ENCODE measurements around the gene CKMT2. TPM values are rescaled to one million over a fixed set of nuclear protein-coding genes. Genes with fewer than 3 reads are reported as not detected.
A peak's percentile ranks its signal among the peaks of the same experiment; 100 is the strongest.

Gene CKMT2
- total RNA-seq, 1 donor from 2014 or later, result 0.48 TPM

DNA sequence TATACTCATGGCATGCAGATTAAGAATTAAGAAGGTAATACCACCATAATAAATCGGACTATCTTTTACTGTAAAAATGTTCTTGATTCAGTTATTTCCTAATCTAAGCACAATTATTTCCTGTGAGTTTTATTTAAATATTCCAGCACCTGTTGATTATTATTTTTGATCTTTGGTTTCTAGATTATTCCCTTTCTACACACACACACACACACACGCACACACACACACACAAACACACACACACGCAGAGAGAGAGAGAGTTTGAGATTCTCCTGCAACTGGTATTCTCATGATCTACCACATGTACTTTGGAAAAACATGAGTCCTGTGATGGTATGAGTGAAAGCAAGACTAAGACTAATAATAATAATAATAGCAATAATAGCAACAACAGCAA lies 17.0 kb upstream of the CKMT2 start:
- no peak for DNase-seq (ENCODE audit: low spot score)

DNA sequence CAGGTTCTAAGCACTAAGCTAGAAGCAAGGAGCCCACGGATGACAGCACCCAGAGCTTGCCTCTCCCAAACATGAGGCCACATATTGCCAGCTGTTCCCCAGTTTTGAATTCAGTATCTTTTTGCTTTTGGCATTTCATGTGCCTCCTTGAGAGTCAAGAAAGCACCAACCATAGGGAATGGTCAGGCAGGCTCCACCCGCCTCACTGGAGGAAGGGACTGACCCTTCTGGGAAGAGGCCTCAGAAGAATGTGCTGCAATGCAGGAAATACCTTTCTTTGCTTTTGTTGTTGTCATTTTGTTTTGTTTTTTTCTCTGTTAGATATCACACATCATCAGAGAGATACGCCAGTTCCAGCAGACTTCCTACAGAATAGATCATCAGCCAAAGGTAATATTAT lies 13.7 kb upstream of the CKMT2 start:
- DNase-seq (ENCODE audit: low spot score), result no peak

DNA sequence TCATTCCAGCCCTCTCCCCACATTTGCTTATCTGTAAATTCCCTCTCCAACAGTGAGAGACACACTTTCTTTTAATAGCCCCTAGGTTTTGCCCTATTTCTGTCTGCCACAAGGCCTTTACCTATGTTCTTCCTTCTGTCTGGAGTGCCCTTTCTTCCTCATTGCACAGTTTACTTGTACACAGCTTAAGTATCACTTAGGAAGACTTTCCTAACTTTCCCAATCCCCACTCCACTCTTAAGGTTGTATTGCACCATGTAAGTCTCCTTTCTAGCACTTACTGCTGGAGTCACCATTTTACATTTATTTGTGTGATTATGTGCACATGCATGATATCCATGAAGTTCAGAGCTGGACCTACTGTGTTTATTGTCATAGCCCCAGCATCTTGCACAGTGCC lies 10.8 kb upstream of the CKMT2 start:
- no peak for DNase-seq (ENCODE audit: low spot score)

DNA sequence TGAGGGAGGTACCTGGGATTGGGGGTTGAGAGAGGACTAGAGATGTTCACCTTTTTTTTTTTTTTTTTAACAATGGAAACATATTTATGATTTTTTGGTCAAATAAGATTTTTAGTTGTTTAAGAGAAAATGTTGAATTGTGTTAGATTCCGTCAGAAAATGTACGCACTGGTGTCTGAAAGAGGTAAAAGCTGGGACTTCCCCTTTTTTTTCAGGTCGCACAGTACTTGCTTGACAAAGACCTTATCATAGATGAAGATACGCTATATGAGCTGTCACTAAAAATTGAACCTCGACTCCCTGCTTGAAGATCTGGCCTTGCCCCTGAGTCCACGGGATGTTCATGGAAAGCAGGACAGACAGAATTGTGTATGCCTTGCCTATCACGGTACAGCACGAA lies 7.7 kb upstream of the CKMT2 start:
- no peak for DNase-seq (ENCODE audit: low spot score)

DNA sequence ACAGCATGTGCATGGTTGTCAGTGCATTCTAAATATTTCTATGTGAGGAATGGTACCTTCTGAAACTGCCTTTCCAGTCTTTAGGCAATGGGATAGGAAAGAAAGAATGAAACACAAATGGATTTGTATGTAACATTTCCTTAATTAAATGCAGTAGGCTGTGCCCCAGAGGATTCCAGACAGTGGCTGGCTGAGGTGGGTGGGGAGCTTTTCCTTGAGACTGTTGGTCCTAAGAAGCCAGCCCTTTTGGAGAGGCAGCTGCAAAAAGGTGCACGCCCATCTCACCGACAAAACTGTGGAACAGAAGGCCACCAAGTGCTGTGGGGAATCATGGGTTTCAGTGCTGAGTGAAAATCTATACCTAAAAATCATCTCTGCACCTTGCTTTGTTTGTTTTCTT lies 6.8 kb upstream of the CKMT2 start:
- no peak for DNase-seq (ENCODE audit: low spot score)

DNA sequence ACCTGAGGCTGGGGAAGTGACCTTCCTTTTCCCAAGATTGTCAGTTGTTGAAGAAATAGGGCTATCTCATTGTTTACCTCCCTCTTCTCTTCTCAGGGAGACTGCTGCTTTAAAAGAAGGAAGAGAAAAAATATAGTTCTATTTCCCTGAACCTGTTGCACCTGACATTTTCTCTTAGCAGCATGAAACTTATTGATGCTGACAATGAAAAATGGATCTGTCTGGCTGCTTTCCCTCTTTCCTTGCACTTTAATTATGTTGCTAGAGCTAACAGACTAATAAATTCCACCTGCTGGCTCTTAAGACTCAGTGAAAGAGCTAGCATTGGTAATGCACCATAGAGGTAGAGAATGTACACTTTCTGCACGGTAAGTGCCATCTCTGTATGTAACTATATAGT lies 6.2 kb upstream of the CKMT2 start:
- DNase-seq (ENCODE audit: low spot score), result no peak

DNA sequence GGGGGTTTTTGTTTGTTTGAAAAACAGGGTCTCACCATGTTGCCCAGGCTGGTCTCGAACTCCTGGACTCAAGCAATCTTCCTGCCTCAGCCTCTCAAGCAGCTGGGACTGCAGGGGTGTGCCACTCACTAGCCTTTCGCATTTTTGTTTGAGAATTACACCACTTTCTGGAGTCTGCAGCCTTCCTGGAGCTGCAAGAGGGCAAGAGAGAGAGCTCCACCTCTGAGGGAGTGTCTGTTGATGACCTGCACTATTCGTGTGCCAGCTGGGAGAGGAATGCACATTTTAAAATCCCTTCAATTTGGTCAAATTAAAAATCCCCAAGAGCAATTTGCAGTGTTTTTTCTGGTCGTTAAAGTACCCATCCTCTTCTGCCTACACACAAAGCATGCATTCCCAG lies 5.0 kb upstream of the CKMT2 start:
- DNase-seq (ENCODE audit: low spot score), result no peak

DNA sequence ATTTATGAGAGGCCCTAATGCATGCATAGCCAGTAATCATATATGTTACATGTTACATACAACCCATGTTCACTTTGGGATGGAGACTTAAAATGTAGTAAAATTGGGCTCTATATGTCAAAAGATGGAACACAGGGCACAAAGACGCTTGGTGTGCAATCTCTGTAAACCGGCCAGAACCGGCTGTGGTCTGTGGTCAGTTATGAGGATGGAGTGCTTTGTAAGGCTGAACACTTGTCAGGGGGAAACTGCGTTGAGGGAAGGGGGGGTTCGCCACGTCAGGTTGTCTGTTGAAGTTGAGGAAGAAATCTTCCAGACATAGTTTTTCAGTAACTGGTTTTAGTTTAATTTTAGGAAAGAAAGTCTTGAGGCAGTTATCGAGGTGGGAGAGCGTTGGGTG lies 2.7 kb upstream of the CKMT2 start:
- DNase-seq (ENCODE audit: low spot score), result peak; percentile 80

DNA sequence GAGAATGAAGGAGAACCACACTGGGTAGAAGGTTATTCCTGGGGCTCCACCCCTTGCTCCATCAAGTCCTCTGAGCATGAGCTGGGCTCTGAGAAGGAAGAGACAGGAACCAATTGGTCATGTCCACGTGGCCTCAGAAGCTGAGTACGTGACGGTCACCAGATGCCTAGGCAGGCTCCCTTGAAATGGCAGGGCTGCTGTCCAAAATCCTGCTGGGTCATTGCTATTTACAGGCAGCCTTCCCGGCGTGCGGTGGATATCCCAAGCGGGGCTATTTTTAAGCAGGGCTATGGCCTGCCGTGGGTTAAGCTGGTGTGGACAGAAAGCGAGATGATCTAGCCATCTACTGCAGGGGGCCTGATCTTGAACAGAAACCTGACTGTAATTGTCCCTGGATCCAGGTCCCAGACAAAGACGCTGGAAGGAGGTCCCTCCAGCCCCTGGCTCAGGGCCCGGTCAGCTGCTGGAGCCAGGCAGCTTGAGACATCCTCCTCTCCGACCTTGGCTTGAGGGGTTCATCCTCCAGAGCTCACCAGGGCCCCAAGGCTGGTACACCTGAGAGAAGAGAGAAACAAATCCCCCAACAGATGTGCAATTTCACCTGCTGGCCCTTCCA lies 550 bp upstream of the CKMT2 start:
- peak; percentile 70 for DNase-seq (ENCODE audit: low spot score)

DNA sequence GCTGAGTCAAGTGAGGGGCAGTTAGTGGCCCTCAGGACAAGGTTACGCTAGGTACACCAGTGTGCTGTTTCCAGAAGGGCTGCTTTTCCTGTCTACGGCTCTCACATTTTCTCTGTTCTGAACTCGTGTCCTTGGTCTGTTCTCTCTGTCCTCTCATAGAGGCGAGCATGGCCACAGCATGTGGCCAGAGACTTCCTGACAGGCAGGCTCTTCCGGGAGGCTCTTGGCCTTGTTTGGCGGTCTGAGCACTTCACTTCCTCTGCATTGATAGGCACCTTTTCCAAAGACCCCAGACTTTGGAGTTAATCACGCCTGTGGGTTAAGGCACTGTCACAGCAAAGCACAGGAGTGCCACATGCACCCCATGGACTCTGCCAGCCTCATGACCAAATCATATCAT lies 1.2 kb downstream of the CKMT2 start:
- no peak for DNase-seq (ENCODE audit: low spot score)

DNA sequence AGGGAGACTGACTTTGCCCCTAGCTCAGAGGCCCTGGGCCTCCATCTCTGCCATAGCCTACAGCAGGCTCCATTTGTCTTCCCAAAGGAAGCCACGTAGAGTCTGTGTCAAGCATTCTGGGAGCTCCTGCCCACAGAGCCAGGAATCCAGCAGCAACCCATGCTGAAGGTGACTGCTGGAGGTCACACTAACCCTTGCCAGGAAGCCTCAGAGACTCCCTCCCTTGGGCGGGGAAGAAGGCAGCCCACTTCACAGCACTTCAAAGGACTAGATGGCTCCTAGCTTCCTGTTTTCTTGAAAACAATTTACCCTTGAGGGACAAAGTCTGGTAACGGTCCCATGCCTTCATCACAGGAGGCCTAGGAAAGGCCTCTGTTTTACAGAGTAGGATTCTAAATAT lies 1.7 kb downstream of the CKMT2 start:
- DNase-seq (ENCODE audit: low spot score), result no peak

DNA sequence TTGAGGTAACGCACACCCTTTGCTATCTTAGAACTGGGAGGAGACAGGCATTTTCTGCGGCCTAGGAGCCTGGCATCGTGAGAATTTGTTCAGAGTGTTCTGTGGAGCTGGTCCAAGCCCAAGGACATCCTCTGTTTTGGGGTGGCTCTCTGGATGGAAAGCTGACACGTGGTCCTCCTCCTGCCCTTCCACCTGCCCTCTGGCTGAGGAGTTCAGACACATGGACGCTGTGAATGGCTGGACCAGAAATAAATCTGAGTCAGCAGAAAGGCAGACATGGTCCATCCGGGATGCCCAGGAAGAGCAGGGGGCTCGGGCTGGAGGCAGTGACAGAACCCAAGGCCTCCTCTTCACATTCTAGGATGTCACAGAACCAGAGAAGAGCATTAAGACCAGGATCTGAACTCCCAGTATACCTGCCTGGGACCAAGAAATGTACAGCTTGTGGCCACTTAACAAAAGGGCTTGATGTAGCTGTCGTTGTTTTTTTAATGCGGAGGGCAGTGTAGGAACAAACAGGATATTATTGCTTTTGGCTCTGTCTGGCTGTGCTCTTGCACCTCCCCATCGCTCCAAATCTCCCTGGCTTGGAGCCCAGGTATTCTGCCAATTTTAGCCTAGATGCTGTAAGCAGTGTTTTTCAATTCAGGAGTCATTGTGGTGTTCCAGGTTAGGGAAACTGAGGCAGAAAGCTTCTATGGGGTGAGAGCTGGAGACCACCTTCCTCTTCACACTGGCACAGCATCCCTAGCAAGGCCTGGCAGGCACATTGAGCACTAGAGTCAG lies 2.4 kb downstream of the CKMT2 start:
- peak; percentile 35 for DNase-seq (ENCODE audit: low spot score)

DNA sequence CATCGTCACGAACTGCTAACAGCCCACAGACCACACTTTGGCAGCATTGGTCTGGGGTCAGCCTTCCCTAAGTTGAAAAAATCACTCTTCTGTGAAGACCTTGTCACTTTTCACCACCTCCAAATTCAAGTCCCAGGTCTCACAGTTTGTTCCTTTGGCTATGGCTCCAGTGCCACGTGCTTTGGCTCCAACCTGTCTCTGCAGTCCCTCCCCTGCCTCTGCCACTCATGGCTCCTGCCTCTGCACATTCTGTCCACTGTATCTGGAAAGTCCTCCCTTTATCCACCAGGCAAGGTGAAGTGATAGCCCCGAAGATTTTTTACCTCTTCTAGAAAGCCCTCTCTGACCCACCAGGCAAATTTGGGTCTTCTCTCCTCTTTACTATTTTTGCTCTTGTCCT lies 5.3 kb downstream of the CKMT2 start:
- DNase-seq (ENCODE audit: low spot score), result no peak

DNA sequence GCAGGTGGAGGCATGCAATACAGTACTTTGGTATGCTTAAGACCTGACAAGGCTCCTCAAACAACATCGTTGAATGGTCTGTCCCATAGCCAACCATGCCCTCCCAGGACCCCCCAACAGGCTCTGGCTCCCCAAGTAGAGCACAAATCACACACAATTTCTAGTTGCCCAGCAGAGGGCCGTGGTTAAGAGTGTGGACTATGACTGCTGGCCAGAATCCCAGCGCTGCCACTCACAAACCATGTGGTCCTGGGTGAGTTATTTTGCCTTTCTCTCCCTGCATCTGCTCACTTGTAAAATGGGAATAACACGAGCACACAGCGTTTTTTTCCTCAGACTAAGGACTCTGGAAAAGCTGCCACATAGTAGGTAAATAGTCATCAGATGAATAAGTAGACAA lies 6.5 kb downstream of the CKMT2 start:
- DNase-seq (ENCODE audit: low spot score), result no peak

DNA sequence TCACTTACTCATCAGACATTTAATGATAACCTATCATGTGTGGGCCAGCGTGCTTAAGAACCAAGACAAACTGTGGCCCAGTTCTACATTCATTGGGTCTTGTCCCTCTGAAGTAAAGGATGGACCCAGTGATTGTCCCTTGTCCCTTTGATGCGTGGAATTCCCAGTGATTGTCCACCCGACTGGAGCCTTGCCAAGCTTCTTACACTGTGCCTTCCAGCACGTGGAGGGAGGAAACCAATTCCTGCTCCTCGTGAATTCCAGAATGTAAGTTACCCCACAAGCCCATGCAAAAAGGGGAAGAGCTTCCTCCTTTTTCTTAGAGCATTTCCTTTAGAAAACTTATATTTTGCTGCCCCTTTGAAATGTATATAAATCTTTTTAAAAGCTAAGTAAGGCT lies 7.9 kb downstream of the CKMT2 start:
- no peak for DNase-seq (ENCODE audit: low spot score)

DNA sequence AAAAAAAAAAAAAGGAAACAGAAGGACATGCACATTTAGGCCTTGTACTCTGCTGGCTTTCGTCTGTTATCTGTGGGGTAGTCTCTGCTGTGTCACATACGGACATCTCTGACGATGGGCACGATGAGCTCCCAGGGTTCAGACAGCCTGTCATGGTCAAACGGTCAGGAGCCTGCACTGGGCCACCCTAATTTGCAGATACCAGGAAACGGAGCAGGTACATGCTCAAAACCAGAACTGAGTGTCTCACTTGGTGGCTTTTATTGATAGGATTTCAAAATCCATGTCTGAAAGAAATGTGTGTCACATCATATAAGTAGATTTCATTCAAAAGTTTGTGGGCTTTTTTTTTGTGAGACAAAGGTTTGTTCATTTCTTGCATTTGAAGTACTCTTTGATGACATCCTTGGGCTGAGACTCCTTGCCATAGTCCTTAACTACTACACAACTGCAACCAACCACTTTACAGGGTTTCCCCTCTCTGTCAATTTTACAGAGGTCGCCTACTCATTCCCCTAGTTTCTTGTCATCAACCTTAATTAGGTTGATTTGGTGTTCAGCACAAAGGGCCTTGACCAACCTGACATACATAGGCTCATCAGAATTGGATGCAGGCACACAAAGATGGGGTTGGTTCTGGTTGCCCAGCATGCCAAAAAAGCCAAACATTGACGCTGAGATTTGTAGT lies 9.0 kb downstream of the CKMT2 start:
- DNase-seq (ENCODE audit: low spot score), result no peak

DNA sequence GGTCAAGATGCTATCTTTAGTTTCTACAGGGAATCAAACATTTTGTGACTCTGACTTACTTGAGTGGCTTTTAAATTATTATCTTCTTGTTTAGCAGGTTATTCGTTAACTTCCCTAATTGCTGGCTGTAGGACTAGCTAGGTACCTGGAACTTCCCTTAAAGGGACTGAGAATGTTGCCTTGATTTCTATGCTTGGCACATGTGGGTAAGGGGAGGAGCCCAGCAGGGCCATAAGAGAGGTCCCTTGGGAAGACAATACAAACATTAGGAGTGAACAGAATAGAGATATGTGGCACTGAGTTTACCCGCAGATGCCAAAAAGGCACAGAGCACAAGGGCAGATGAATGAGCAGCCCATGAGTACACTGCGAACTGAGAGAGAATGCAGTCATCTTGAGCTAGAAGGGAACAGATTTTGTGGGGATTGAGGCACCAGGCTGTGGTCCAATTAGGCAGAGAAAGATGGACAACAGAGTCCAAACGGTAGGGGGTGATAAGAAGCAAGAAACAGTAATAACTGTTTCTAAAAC lies 9.8 kb downstream of the CKMT2 start:
- no peak for DNase-seq (ENCODE audit: low spot score)

DNA sequence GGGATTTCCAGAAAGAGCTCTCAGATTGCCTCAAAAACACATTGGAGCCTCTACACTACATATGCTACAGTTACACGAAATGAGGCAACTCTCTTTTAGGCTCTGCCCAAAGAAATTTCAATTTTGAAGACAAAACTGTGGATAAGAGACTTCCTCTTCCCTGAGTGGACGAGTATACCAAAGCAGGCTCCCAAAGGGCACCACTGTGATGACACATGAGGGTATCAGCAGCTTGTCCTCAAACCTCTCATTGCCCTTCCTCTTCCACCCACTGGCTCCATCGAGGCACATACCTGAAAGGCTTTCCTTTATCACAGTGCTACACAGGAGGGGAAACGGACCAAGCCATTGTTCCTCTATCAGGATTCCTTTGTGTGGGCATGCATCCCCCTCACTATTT lies 11.3 kb downstream of the CKMT2 start:
- no peak for DNase-seq (ENCODE audit: low spot score)

DNA sequence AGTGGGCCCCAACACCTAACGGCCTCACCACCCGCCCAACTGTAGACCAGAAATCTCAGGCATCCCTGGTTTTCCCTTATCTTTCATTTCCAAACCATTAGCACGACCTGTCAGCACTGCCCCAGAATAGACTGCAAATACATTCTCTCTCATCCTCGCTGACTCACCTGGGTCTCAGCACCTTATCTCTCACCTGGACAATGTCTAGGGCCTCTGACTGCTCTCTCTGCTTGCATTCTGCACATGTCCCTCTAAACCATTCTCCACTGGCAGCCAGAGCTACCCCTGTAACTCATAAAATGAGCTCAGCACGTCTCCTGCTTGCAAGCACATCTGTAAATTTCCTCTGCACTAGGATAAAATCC lies 12.7 kb downstream of the CKMT2 start:
- peak; percentile 63 for DNase-seq (ENCODE audit: low spot score)

DNA sequence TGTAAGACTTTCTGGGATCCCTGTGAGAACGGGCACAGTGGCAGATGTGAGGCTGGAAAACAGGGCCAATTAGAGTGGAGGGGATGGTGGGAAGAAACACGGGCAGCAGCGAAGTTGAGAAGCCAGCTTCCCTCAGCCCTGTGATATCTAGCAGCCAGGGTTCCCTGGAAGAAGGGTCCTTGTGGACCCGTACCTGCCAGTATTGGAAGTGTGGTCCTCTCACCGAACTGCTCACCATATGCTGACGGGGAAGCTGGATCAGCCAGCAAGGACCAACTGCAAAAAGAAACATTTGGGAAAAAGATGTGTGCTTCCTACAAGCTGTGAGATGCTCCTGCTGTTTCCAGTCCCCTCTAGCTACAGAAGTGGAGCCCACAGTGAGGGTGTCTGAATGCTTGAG lies 13.6 kb downstream of the CKMT2 start:
- DNase-seq (ENCODE audit: low spot score), result no peak

DNA sequence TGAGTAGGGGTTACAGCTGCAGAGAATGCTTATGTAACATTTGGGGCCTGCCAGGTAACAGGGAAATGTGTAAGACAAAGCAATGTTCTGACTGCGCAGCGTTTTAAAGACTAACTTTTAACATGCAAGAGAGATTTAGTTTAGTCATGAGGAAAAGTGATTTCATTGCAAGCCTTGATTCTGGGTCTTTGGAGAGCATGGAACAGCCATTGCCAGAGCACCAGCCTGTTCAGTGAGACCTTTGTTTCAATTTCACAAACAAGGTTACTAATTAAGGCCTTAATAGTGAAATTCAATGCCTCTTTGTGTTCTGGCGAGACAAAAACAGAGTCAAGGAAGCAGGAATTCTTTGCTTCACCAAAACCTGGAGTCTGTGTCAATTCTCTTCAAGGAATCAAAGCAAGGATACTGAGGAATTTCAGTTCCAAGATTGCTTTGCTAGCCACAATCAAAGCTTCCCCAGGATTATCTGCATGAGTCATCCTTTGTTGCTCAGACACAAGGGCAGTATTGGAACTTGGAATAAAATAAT lies 14.4 kb downstream of the CKMT2 start:
- DNase-seq (ENCODE audit: low spot score), result no peak

DNA sequence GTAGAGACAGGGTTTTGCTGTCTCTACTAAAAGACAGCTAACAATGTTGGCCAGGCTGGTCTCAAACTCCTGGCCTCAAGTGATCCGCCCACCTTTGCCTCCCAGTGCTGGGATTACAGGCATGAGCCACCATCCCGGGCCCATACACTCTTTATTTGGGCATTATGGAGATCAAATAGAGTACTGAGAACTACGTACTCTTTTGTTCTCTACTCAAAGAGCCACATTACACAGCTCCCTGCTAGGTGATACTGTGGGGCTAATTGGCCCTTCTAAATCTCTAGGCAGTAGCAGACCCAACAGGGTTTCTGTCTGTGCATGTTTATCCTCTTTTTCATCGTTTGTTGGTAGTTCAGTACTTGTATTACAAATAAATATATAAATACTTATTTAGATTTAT lies 16.1 kb downstream of the CKMT2 start:
- no peak for DNase-seq (ENCODE audit: low spot score)

DNA sequence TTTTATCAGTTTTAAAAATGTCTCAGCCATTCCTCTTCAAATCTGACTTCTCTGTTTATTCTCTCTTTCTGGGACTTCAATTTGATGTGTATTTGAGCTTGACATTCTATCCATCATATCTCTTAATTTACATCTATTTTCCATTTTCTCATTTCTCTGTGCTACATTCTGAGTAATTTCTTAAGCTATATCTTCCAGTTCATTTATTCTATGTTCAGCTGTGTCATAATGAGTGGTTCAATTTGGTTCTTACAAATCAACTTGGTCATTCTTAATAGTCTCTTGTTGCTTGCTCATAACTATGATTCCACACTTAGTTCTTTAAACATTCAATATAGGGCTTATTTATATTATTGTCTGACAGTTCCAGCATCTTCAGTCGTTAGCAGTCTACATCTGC lies 16.9 kb downstream of the CKMT2 start:
- DNase-seq (ENCODE audit: low spot score), result no peak

Data from umbilical cord (tissue), 2 donors.